H9 (cell line): ENCODE data around the gene PTGES3L. TPM values are rescaled to one million over a fixed set of nuclear protein-coding genes. Genes with fewer than 3 reads are reported as not detected.
A peak's percentile ranks its signal among the peaks of the same experiment; 100 is the strongest.

Source experiments
- DNase-seq: peaks from one replicate; pipeline ENCODE4 v3.0.0-alpha.2; 2017
- H2AFZ ChIP-seq: one replicate; pipeline ENCODE4 v1.6.1; 2013; ENCODE audit warnings: mild to moderate bottlenecking, low read length, control low read depth, moderate library complexity
- H2AK5ac ChIP-seq: 2 replicates; pipeline ENCODE4 v1.6.1; 2013; ENCODE audit warnings: low read length, control low read depth, mixed read lengths; ENCODE audit not compliant: insufficient read length
- H2BK120ac ChIP-seq: one replicate; pipeline ENCODE4 v1.6.1; 2013; ENCODE audit warnings: low read depth, mild to moderate bottlenecking, low read length, control low read depth, inconsistent platforms; ENCODE audit not compliant: poor library complexity, severe bottlenecking
- H2BK12ac ChIP-seq: 2 replicates; pipeline ENCODE4 v1.6.1; 2013; ENCODE audit warnings: low read length, control low read depth, mixed read lengths, low read depth; ENCODE audit not compliant: insufficient read length
- H2BK15ac ChIP-seq: 2 replicates; pipeline ENCODE4 v1.6.1; 2013; ENCODE audit warnings: low read depth, low read length, control low read depth
- H2BK20ac ChIP-seq: one replicate; pipeline ENCODE4 v1.6.1; 2013; ENCODE audit warnings: low read depth, mild to moderate bottlenecking, low read length, control low read depth, inconsistent platforms; ENCODE audit not compliant: poor library complexity, severe bottlenecking
- H2BK5ac ChIP-seq: 2 replicates; pipeline ENCODE4 v1.6.1; 2013; ENCODE audit warnings: low read length, control low read depth, mixed read lengths; ENCODE audit not compliant: insufficient read length
- H3K14ac ChIP-seq: 2 replicates; pipeline ENCODE4 v1.6.1; 2013; ENCODE audit warnings: low read length, control low read depth; ENCODE audit not compliant: insufficient read depth
- H3K18ac ChIP-seq: 2 replicates; pipeline ENCODE4 v1.6.1; 2013; ENCODE audit warnings: low read depth, mild to moderate bottlenecking, mixed read lengths, low read length, control low read depth; ENCODE audit not compliant: insufficient read length
- H3K23ac ChIP-seq: 2 replicates; pipeline ENCODE4 v1.6.1; 2013; ENCODE audit warnings: low read length, control low read depth, mixed read lengths, low read depth; ENCODE audit not compliant: insufficient read length
- H3K23me2 ChIP-seq: 2 replicates; pipeline ENCODE4 v1.6.1; 2013; ENCODE audit warnings: low read depth, mild to moderate bottlenecking, mixed read lengths, low read length, control low read depth; ENCODE audit not compliant: insufficient read length, poor library complexity, severe bottlenecking
- H3K27ac ChIP-seq: 2 replicates; pipeline ENCODE4 v1.5.1; 2013; ENCODE audit warnings: low read length, control low read depth, mixed read lengths, low read depth; ENCODE audit not compliant: insufficient read length
- H3K27me3 ChIP-seq: 2 replicates; pipeline ENCODE4 v1.6.1; 2013; ENCODE audit warnings: low read length, control low read depth, inconsistent platforms; ENCODE audit not compliant: insufficient read depth
- H3K4ac ChIP-seq: 2 replicates; pipeline ENCODE4 v1.6.1; 2013; ENCODE audit warnings: low read depth, mild to moderate bottlenecking, control low read depth, inconsistent platforms, low read length, moderate library complexity
- H3K4me1 ChIP-seq: 2 replicates; pipeline ENCODE4 v1.6.1; 2013; ENCODE audit warnings: low read length, control low read depth, inconsistent platforms; ENCODE audit not compliant: insufficient read depth
- H3K4me2 ChIP-seq: 2 replicates; pipeline ENCODE4 v1.6.1; 2013; ENCODE audit warnings: low read length, control low read depth, mixed read lengths; ENCODE audit not compliant: insufficient read length, insufficient read depth
- H3K56ac ChIP-seq: 2 replicates; pipeline ENCODE4 v1.6.1; 2013; ENCODE audit warnings: low read depth, mild to moderate bottlenecking, mixed read lengths, low read length, control low read depth; ENCODE audit not compliant: insufficient read length
- H3K79me1 ChIP-seq: 2 replicates; pipeline ENCODE4 v1.6.1; 2013; ENCODE audit warnings: low read depth, mild to moderate bottlenecking, moderate library complexity, low read length, control low read depth, inconsistent platforms; ENCODE audit not compliant: insufficient read depth, poor library complexity, severe bottlenecking
- H3K79me2 ChIP-seq: 2 replicates; pipeline ENCODE4 v1.6.1; 2013; ENCODE audit warnings: low read length, control low read depth, inconsistent platforms; ENCODE audit not compliant: insufficient read depth
- H3K9ac ChIP-seq: 2 replicates; pipeline ENCODE4 v1.6.1; 2013; ENCODE audit warnings: low read length, control low read depth, mixed read lengths; ENCODE audit not compliant: insufficient read length; ENCODE audit errors: extremely low read depth
- H3K9me3 ChIP-seq: one replicate; pipeline ENCODE4 v1.6.1; 2013; ENCODE audit warnings: low read depth, low read length, inconsistent platforms; ENCODE audit not compliant: control insufficient read depth
- H3T11ph ChIP-seq: one replicate; pipeline ENCODE4 v1.6.1; 2013; ENCODE audit warnings: mild to moderate bottlenecking, low read length, control low read depth, inconsistent platforms
- H4K20me1 ChIP-seq: one replicate; pipeline ENCODE4 v1.6.1; 2013; ENCODE audit not compliant: control insufficient read depth, insufficient read length, insufficient read depth
- H4K5ac ChIP-seq: 2 replicates; pipeline ENCODE4 v1.6.1; 2013; ENCODE audit warnings: low read depth, mild to moderate bottlenecking, mixed read lengths, low read length, control low read depth; ENCODE audit not compliant: insufficient read length
- H4K8ac ChIP-seq: replicated peaks from 2 replicates; pipeline ENCODE4 v1.6.1; 2013; ENCODE audit warnings: low read length, control low read depth, mixed read lengths, low read depth; ENCODE audit not compliant: insufficient read length
- H4K91ac ChIP-seq: 2 replicates; pipeline ENCODE4 v1.6.1; 2013; ENCODE audit warnings: low read depth, mild to moderate bottlenecking, moderate library complexity, mixed read lengths, low read length, control low read depth; ENCODE audit not compliant: insufficient read length
- H3K27ac Mint-ChIP-seq, 3 experiments: 2 replicates in 2 of 3; 3 replicates in 1 of 3; pipeline ENCODE4 v1.8.0; 2020 to 2021; ENCODE audit warnings: mixed read lengths in 3 of 3, mild to moderate bottlenecking in 1 of 3, moderate library complexity in 1 of 3
- H3K27me3 Mint-ChIP-seq: 2 replicates; pipeline ENCODE4 v1.8.0; 2021; ENCODE audit warnings: low read depth, mild to moderate bottlenecking, moderate library complexity, mixed read lengths
- H3K36me3 Mint-ChIP-seq, 3 experiments: 2 replicates in 2 of 3; 3 replicates in 1 of 3; pipeline ENCODE4 v1.8.0; 2020 to 2021; ENCODE audit warnings: low read depth in 3 of 3, mixed read lengths in 3 of 3; ENCODE audit not compliant: insufficient read depth in 1 of 3
- H3K4me1 Mint-ChIP-seq, 2 experiments: 2 replicates each; pipeline ENCODE4 v1.8.0; 2020; ENCODE audit warnings: mixed read lengths in 2 of 2
- H3K4me3 Mint-ChIP-seq, 2 experiments: 2 replicates in 1 of 2; 3 replicates in 1 of 2; pipeline ENCODE4 v1.8.0; 2020 to 2021; ENCODE audit warnings: mild to moderate bottlenecking in 2 of 2, mixed read lengths in 2 of 2, moderate library complexity in 1 of 2
- H3K9me3 Mint-ChIP-seq, 2 experiments: 2 replicates in 1 of 2; 3 replicates in 1 of 2; pipeline ENCODE4 v1.8.0; 2020; ENCODE audit warnings: mild to moderate bottlenecking in 2 of 2, mixed read lengths in 2 of 2, moderate library complexity in 1 of 2
- CTCF ChIP-seq: fragments of 200-600 bp; sonication (generic); conservative IDR thresholded peaks from 3 replicates; pipeline ENCODE4 v1.8.0; 2021; ENCODE audit warnings: antibody characterized with exemption, mild to moderate bottlenecking
- WGBS: extraction: QIAGEN DNeasy Blood & Tissue Kit; methylation state at CpG from one replicate; pipeline ENCODE4 v1.1.7; 2013; ENCODE audit warnings: missing lambda C conversion rate, low lambda C conversion rate, mixed read lengths; ENCODE audit not compliant: insufficient read length; ENCODE audit errors: extremely low coverage; 5-methylcytosine and 5-hydroxymethylcytosine counted together
- total RNA-seq: library from RNA; stranded (reverse); gene quantifications from 2 replicates; pipeline ENCODE4 v1.2.1, GENCODE V29; 2021

Gene PTGES3L
- total RNA-seq, 1 experiment from 2014 or later: 4.2 TPM

GRCh38 chr17:43026595-43026994, 46.7 kb upstream of the PTGES3L start:
- peaks cover 10% of the 10 kb centered on the region; the same call in 1 of the 2 replicates for H3K4me1 ChIP-seq
- H2BK12ac ChIP-seq: no peak overlapping the region
- no peak overlapping the region for H2AFZ ChIP-seq
- Mint-ChIP-seq H3K4me1 (peaks cover 42 to 49% of the 10 kb centered on the region in 2 experiments), H3K36me3 (peaks cover 10 to 30% (median 25%) of the 10 kb centered on the region in 3 experiments; a peak in 6 of 7 replicates), H3K27ac (no peak overlapping the region; a peak in 1 of 7 replicates), H3K9me3 (no peaks in the 10 kb centered on the region), H3K27me3 (no peaks in the 10 kb centered on the region), H3K4me3 (peak overlapping the region; percentile 75 to 98)
- no peak overlapping the region for H3T11ph ChIP-seq
- no peak overlapping the region for H4K5ac ChIP-seq
- no peak overlapping the region for H2BK120ac ChIP-seq
- no CpG with 5 or more reads among the region's 5 CpGs for WGBS
- peaks cover 12% of the 10 kb centered on the region for H3K23me2 ChIP-seq
- no peak for TF ChIP-seq CTCF
- no peak overlapping the region for H2BK15ac ChIP-seq
- no peaks in the 10 kb centered on the region for H4K20me1 ChIP-seq
- no peaks in the 10 kb centered on the region; the same call in 1 of the 2 replicates for H3K79me2 ChIP-seq
- no peak overlapping the region for H4K8ac ChIP-seq
- no peak overlapping the region for H3K18ac ChIP-seq
- H3K14ac ChIP-seq: no peak overlapping the region
- DNase-seq: no peak
- H3K79me1 ChIP-seq: no peaks in the 10 kb centered on the region
- H3K27me3 ChIP-seq: no peaks in the 10 kb centered on the region
- no peaks in the 10 kb centered on the region for H3K9me3 ChIP-seq
- H3K56ac ChIP-seq: no peak overlapping the region
- no peak overlapping the region for H2BK20ac ChIP-seq
- H3K9ac ChIP-seq: no peak overlapping the region
- H4K91ac ChIP-seq: no peak overlapping the region
- no peak overlapping the region for H3K23ac ChIP-seq
- no peak overlapping the region for H2BK5ac ChIP-seq
- no peak overlapping the region for H3K27ac ChIP-seq
- no peak overlapping the region for H3K4ac ChIP-seq
- no peak overlapping the region for H2AK5ac ChIP-seq
- no peak overlapping the region for H3K4me2 ChIP-seq
